ENCODE data around the gene FKBP2.

Gene FKBP2

DNA sequence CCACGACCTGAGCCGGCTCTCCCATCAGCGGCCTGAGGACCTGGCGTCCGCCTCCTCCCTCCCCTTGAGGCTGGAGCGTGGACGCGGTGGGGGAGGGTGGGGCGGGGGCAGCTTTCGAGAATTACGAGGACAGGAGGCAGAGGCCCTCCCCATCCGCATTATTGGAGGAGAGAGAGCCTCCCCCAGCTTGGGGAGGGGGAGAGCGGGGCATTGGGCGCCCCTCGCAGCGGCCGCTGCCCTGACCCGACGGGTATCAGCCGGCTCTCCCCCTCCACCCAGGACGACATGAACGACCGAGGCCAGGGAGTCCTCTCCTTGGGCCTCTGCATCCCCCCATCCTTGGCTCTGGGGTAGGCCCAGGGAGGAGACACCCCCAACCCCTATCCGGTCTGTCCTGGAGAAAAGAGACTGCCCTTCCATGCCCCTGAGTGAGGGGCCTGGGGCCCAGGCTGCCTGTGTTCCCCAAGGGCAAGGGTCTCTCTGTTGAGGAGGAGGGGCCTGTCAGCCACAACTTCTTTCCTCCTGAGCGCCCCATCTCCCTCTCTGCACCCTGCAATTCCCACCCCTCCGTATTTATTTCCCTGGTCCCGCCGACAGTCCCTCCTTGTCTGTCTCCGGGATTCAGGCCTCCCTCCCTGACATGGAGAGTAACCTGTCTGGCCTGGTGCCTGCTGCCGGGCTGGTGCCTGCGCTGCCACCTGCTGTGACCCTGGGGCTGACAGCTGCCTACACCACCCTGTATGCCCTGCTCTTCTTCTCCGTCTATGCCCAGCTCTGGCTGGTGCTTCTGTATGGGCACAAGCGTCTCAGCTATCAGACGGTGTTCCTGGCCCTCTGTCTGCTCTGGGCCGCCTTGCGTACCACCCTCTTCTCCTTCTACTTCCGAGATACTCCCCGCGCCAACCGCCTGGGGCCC, 45.2 kb downstream of the FKBP2 start:
- peak; percentile 74 for DNase-seq (ENCODE audit: low spot score)

DNA sequence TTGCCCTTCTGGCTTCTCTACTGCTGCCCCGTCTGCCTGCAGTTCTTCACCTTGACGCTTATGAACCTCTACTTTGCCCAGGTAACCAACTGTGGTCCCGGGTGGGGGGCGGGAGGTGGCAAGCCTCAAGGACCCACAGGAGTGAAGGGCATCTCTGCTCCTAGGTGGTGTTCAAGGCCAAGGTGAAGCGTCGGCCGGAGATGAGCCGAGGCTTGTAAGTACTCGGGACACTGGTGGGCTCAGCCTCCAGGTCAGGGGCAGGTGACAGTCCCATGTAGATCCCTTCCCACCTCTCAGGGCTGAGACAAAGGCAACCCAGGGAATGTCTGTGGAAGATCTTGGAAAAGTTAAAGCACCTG, 45.9 kb downstream of the FKBP2 start:
- no peak for DNase-seq (ENCODE audit: low spot score)

DNA sequence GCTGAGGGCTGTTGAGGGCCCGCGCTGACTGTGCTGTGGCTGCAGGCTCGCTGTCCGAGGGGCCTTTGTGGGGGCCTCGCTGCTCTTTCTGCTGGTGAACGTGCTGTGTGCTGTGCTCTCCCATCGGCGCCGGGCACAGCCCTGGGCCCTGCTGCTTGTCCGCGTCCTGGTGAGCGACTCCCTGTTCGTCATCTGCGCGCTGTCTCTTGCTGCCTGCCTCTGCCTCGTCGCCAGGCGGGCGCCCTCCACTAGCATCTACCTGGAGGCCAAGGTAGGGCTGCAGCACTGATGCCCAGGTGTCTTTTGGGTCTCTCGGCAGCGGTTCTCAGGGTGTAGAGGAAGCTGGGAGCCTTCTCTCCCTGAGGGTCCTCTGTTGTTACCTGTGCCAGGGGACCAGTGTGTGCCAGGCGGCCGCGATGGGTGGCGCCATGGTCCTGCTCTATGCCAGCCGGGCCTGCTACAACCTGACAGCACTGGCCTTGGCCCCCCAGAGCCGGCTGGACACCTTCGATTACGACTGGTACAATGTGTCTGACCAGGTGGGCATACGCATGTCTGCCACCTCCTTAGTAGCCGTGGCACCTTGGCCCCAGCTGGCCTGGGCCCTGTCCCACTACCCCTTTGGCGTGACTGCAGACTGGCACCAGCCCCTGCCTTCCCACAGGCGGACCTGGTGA, 46.9 kb downstream of the FKBP2 start:
- no peak for DNase-seq (ENCODE audit: low spot score)

DNA sequence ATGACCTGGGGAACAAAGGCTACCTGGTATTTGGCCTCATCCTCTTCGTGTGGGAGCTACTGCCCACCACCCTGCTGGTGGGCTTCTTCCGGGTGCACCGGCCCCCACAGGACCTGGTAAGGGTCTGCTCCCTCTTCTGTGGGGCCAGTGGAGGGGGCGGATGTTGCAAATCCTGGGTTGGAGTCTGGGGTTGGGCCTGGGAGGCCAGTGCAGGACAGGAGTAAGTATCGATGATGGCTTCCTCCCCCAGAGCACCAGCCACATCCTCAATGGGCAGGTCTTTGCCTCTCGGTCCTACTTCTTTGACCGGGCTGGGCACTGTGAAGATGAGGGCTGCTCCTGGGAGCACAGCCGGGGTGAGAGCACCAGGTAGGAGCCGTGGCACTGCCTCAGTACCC, 47.5 kb downstream of the FKBP2 start:
- no peak for DNase-seq (ENCODE audit: low spot score)

DNA sequence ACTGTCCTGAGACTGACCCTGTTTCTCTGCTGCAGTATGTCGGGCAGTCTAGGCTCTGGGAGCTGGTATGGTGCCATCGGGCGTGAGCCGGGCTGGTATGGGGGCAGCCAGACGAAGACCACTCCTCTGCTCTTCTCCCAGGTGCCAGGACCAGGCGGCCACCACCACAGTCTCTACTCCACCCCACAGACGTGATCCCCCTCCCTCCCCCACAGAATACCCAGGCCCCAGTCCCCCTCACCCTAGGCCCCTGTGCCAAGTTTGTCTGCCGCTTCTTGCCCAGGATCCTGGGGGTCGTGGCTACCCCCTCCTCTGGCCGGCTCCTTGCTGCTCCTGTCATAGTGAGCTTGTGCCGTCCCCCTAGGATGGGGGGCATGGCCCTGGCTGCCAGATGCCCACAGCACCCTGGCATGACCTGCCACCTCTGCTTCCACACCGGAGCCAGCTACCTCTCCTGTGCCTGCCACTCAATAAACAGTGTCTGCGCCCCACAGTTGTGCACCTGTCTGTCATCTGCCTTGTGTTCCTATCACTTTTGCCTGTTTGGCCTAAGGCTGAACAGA, 48.2 kb downstream of the FKBP2 start:
- no peak for DNase-seq (ENCODE audit: low spot score)

DNA sequence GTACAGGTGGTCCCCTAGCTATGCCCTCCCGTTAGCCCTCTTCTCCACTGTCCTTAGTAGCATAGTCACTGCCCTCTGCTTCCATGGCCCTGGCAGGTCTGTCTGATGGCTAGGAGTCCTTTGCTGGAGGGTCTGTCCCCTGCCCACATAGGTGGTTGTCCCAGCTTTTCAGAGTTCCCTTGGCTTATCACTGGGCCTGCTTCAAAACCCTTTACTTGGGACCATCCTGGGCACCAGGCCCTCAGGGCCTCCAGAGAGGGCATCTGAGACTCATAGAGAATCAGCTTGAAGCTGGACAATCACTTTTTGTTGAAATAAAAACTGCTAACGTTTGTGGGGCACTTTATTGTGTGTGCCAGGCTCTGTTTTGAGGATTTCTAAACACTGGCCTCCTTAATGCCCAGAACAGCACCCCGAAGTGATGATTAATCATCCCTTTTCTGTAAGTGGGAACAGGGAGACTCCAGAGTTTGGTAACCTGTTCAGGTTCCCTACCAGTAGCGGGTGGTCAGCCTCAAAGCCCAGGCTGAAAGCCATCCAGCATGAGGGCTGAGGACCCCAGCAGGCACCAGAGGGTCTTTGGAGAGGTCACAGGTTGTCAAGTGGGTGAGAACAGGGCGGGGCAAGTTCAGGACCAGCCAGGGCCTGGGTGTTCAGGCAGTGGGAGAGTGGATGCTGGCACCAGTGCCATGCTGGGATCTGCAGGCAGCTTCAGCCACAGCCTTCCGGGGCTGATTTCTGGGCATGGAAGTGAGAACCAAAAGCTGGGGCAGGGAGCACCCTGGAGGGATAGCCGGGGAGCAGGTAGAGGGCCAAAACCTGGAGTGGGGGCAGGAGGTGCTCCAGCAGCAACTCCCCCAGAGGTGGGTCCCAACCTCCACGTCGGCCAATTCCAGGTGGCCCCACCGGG, 49.7 kb downstream of the FKBP2 start:
- DNase-seq (ENCODE audit: low spot score), result no peak

DNA sequence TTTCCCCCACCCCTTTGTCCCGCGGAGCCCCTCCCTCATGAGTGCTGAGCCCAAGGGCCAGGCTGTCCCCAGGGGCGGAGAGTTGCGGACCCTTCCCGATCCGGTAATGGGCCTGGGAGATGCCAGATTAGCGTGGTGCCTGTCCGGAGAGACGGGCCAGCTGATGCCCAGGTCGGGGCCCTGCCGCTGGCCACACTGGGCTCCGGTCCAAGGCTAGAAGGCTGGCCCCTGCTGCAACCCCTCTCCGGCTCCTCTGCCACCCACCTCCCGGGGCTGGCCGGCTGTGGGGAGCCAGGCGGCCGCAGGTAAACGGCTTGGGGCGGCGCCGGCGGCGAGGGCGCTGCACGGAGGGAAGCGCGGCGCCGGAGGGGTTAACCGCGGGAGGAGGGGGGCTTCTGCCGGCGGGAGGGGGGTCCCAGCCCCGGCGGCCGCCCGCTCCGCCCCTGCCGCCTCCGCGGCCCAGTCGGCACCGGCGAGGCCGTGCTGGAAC, 50.4 kb downstream of the FKBP2 start, which contains the start of gene KCNK4:
TSS of gene KCNK4 (plus strand) at position 41 of the 490 bp plus-strand sequence. CDS start 1,717 bp downstream, outside the sequence.
- DNase-seq (ENCODE audit: low spot score), result peak; percentile 35

DNA sequence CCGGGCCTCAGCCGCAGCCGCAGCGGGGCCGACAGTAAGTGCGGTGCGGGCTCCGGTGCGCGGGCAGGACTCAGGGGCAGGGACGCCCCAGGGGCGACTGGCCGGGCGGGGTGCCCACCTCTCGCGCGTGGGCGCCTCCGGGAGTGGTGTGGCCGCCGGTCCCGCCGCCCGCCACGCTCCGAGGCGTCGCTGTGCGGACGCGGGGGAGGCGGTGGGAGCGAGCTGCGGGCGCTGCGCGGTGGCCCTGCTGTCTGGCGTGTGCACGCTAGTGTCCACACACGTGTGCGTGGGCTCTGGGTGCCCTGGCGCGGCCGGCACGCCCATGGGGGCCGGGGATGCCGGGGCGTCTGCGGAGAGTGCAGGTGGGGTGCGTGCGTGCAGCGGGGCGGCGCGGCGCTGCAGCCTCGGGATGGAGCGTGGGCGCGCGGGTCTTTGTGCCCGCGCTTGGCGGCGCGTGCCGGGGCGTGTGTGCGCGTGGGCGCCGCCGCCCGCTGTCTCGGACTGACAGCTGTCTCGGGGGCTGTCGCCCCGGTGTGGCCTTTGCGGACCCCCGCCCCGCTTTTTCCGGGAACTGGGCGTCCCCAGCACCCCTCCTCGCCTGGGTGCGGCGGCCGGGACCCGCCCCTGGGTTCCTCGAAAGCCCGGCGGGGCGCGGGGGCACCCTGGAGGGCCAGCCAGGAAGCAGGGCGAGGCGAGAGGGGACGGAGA, 51.0 kb downstream of the FKBP2 start:
- peak; percentile 65 for DNase-seq (ENCODE audit: low spot score)

DNA sequence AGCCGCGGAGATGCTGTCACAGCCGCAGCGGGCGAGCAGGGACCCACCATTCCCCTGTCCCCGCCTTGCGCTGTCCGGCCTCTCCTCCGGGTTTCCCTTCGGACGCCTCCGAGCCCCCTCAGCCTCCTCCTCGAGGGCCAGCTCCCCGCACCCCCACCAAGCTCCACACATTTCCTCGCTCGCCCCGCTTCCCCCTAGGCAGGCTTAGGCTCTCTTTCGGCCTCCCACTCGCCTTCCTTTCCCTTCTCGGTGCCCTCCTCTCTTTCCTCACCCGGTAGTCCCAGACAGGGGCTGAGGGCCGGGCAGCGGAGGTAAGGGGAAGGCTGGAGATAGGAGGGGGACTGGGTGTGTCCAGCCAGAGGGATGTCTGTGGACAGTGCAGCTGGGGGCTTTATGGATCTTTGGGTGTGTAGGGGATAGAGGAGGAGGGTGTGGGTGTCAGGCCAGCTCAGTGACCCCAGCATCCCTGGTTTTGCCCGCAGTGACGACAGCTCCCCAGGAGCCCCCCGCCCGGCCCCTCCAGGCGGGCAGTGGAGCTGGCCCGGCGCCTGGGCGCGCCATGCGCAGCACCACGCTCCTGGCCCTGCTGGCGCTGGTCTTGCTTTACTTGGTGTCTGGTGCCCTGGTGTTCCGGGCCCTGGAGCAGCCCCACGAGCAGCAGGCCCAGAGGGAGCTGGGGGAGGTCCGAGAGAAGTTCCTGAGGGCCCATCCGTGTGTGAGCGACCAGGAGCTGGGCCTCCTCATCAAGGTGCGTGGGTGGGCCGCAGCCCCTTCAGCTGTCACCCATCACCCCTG, 51.8 kb downstream of the FKBP2 start:
- no peak for DNase-seq (ENCODE audit: low spot score)

All from D341Med (cell line).